Stomach (tissue), 19 donors: Measurements from ENCODE around the gene BBS4. TPM values are rescaled to one million over a fixed set of nuclear protein-coding genes. Genes with fewer than 3 reads are reported as not detected.
"Not testable (repeated sequence)": the region's sequence is repeated elsewhere in the genome, so short reads cannot be mapped to it uniquely, and the experiment has no call there.

Experiments used
- DNase-seq, 2 donors: peaks; one replicate each; pipeline versions ENCODE4 v3.0.0 to v3.0.0-alpha.2; 2013 to 2019
- H3K27ac ChIP-seq, 5 donors: fragments of 200-600 bp in 4 of 5; sonication (generic) in 4 of 5; one replicate each; pipeline ENCODE4 v1.5.1; 2013 to 2019; ENCODE audit warnings: mild to moderate bottlenecking in 1 of 5, moderate library complexity in 1 of 5
- H3K27me3 ChIP-seq, 3 donors: fragments of 200-600 bp; sonication (generic); one replicate each; pipeline ENCODE4 v1.5.1; 2017 to 2019; ENCODE audit warnings: mixed run types in 1 of 3
- H3K36me3 ChIP-seq, 4 donors: fragments of 200-600 bp; sonication (generic); 1 replicate in 3 of 4; 2 replicates in 1 of 4; pipeline ENCODE4 v1.5.1; 2016 to 2019
- H3K4me1 ChIP-seq, 4 donors: fragments of 200-600 bp; sonication (generic); one replicate each; pipeline ENCODE4 v1.5.1; 2016 to 2019
- H3K4me3 ChIP-seq, 4 donors: fragments of 200-600 bp; sonication (generic) in 3 of 4; one replicate each; pipeline ENCODE4 v1.5.1; 2016 to 2019; ENCODE audit warnings: mild to moderate bottlenecking in 1 of 4
- H3K9me3 ChIP-seq, 4 donors: fragments of 200-600 bp; sonication (generic); one replicate each; pipeline ENCODE4 v1.5.1; 2016 to 2019
- EP300 ChIP-seq: sonication (generic); formaldehyde crosslinking; IDR thresholded peaks from one replicate; pipeline ENCODE4 v1.6.1; 2017; ENCODE audit warnings: antibody characterized with exemption
- POLR2AphosphoS5 ChIP-seq, 3 donors: sonication (generic); formaldehyde crosslinking; IDR thresholded peaks; one replicate each; pipeline ENCODE4 v1.6.1; 2016; ENCODE audit warnings: antibody characterized with exemption in 3 of 3
- WGBS, 5 donors: extraction: QIAGEN DNeasy Blood & Tissue Kit in 3 of 5; methylation state at CpG; one replicate each; pipeline versions ENCODE4 v1.1.5 to v1.1.7; 2013 to 2018; 5-methylcytosine and 5-hydroxymethylcytosine counted together
- intact Hi-C: fragments of 100-400 bp; cut with DNase I; formaldehyde crosslinking; loops from one replicate; pipeline ENCODE4 v1.15.1; 2023; ENCODE audit warnings: low total_unique reads
- long read RNA-seq, 10 donors: transcript quantifications; one replicate each; lab custom pipeline, GENCODE V29; 2026
- polyA plus RNA-seq, 3 donors: library from polyadenylated mRNA; stranded (reverse); fragments of 200-250 nt; gene quantifications; one replicate each; pipeline ENCODE4 v1.2.3, GENCODE V29; 2013
- total RNA-seq, 5 donors: library from RNA; depleted of rRNA; stranded (reverse); fragments of >200 nt; gene quantifications; one replicate each; pipeline versions ENCODE4 v1.1.0 to v1.2.3, GENCODE V29; 2014 to 2016
- donor health status: healthy with polysubstance abuse.
- donor health status: Bipolar disorder and iron deficiency.
- donor health status: healthy.

BBS4 gene, protein sequence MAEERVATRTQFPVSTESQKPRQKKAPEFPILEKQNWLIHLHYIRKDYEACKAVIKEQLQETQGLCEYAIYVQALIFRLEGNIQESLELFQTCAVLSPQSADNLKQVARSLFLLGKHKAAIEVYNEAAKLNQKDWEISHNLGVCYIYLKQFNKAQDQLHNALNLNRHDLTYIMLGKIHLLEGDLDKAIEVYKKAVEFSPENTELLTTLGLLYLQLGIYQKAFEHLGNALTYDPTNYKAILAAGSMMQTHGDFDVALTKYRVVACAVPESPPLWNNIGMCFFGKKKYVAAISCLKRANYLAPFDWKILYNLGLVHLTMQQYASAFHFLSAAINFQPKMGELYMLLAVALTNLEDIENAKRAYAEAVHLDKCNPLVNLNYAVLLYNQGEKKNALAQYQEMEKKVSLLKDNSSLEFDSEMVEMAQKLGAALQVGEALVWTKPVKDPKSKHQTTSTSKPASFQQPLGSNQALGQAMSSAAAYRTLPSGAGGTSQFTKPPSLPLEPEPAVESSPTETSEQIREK
- 10 to 100 TPM in 4 of 5 donors, 1 to 10 TPM in 1; 4.3 to 53.1 (median 46.7) TPM for total RNA-seq
- polyA plus RNA-seq, result 10 to 100 TPM in 2 of 3 donors, 1 to 10 TPM in 1; 7.3 to 14.4 (median 10.8) TPM
- long read RNA-seq, donor 1, result 0 reads
- long read RNA-seq, donor 2, partial matches to known transcripts, result 5 of 6 reads
- long read RNA-seq, donor 2, other reads (novel, unspliced or antisense), result 0 of 6 reads
- long read RNA-seq, donor 3, result 0 reads
- long read RNA-seq, donor 4, result 0 reads
- long read RNA-seq, donor 5, partial matches to known transcripts, result 5 of 7 reads
- long read RNA-seq, donor 5, other reads (novel, unspliced or antisense), result 0 of 7 reads
- long read RNA-seq, donor 6, partial matches to known transcripts, result 25 of 28 reads
- long read RNA-seq, donor 6, other reads (novel, unspliced or antisense), result 0 of 28 reads
- long read RNA-seq, donor 7, partial matches to known transcripts, result 5 of 18 reads
- long read RNA-seq, donor 7, other reads (novel, unspliced or antisense), result 11 of 18 reads
- long read RNA-seq, donor 8, partial matches to known transcripts, result 0 of 2 reads
- long read RNA-seq, donor 8, other reads (novel, unspliced or antisense), result 0 of 2 reads
- long read RNA-seq, donor 9, result 0 reads
- long read RNA-seq, donor 10, partial matches to known transcripts, result 0 of 2 reads
- long read RNA-seq, donor 10, other reads (novel, unspliced or antisense), result 0 of 2 reads

DNA sequence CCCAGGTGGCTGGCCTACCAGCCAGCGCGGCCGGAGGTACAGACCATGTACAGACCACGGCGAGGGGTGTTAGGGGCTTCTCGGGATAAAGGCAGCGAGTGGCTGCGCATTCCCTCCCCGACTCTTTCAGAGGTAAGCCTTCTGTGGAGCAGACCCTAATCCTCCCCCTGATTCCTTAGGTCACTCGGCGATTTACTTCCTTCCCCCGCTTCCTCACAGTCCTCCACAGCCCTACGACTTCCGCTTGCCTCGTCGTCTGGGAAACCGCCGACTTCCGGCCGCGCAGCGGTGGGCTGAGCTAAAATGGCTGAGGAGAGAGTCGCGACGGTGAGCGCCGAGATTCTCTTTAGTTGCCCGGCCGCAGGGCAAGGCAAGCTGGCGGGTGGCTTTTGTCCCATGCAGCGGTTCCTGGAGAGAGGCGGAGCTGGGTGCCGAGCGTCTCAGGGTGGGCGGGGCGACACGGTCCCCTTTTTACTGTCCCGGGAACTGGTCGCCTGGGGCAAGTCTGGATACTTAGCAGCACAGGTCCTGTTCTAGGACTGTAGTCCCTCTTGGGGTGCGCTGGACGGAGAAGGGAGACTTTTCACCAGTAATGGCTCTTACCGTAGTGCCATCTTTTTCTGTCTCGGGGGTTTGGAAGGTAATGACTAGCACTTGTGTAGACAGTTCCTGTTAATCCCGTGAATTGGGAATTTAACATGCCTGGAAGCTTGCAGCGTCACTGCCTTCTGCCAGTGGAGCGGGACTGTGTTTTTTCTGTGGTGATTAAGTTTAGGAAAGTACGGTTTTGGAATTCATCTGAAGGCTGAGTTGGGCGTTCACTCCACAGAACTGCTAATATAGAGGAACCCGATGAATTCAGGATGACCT lies at the start of gene BBS4, which contains the start of gene HIGD2B:
Gene BBS4 (plus strand): TSS at position 283 of the 870 bp plus-strand sequence. CDS start 21 bp downstream, at position 304.
Gene HIGD2B (minus strand): TSS at position 258 of the 870 bp plus-strand sequence. CDS start 9,808 bp downstream, outside the sequence.
- peak within 1 kb of the TSS; percentile 55 to 76 (median 73) for H3K4me3 ChIP-seq
- peak within 1 kb of the TSS; percentile 87 to 99 (median 91) for H3K27ac ChIP-seq
- no peaks in the 10 kb centered on the region for H3K36me3 ChIP-seq
- DNase-seq, result peak; percentile 91 to 97
- H3K9me3 ChIP-seq, result no peaks in the 10 kb centered on the region
- no peaks in the 10 kb centered on the region for H3K27me3 ChIP-seq
- TF ChIP-seq EP300 (no peak), POLR2AphosphoS5 (IDR thresholded peaks at IDR 0.05) (peak; percentile 59 to 92 (median 83))
- WGBS, 5 donors, result 0 to 1% (median 0%) methylated on average over 30 to 49 of the region's 49 CpGs
- peaks cover 8 to 22% (median 18%) of the 10 kb centered on the region in 4 donors for H3K4me1 ChIP-seq
- intact Hi-C loops, result no loop called here

DNA sequence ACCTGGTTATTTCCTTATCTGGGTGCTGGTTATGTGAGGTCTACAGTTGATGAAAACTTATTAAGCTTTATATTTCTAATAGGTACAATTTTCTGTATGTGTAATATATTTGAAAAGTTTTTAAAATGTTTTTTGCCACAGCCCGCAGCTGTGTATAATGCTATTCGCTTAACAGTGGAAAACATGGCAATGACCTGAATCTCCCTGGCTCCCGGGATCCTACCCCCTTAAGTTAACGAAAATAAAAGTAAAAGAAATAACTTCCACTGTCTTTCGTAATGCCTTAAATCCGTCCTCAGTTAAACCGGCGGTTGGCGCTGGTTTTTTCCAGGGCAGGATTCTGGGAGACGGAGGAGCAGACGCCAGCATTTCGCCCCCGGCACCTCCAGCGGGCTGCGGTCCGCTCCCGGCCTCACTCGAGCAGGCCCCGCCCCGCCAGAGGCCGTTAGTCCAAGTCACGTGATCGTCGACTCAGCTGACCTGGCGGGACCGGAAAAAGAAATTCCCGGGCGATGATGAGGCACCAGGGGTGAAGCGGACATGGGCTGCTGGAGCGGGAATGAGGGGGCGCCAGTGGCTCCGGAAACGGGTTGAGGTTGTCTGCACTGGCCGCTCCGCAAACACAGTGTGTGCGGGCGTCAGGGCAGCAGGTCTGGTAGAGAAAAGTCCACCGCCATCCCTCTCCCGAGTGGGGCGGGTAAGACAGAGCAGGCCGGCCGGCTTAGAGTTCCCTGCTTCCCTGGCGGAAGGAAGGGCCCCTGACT lies 49.3 kb upstream of the BBS4 start:
- H3K4me1 ChIP-seq, H3K27me3 ChIP-seq, H3K9me3 ChIP-seq, intact Hi-C loops, H3K36me3 ChIP-seq: not testable (repeated sequence)
- DNase-seq, result peak; percentile 80 to 94
- Histone ChIP-seq H3K27ac (peak overlapping the region in 1 of 5 donors; percentile 70), H3K4me3 (peak overlapping the region in 3 of 4 donors; percentile 33 to 42 (median 41))
- 1 to 2% methylated on average over 12 to 18 of the region's 43 CpGs; no CpG with 5 or more reads in 3 of the 5 donors for WGBS, 5 donors
- TF ChIP-seq POLR2AphosphoS5 (IDR thresholded peaks at IDR 0.05), result peak in 2 of 3 donors; percentile 34 to 61

DNA sequence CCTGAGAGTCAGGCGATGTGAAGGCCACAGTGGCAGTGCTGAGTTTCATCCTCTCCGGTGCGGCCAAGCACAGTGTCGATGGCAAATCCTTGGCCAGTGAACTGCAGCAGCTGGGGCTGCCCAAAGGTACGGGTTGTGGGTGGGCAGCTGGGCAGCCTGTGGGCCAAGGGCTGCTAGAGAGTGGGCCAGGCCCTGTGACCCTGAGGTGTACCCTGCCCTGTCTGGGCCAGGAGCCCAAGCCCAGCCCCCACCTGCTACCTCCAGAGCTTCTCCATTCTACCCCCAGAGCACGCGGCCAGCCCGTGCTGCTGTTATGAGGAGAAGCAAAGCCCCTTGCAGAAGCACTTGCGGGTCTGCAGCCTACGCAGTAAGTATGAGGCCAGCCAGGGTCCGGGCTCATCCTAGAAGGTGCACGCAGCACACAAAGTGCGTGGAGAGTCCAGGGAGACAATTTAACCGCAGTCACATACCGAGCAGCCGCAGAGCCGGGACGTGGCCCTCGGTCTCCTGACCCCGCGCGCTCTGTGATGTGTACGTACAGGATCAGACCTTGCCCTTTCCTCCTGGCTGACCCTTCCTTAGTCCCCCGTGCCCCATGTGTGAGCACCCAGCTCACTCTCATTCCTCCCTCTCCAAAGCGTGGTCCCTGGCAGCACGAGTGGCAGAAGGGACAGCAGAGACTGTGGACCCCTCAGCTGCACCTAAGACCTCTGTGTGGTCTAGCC lies 46.1 kb upstream of the BBS4 start:
- H3K9me3 ChIP-seq, H3K4me3 ChIP-seq, H3K4me1 ChIP-seq, H3K27ac ChIP-seq, H3K27me3 ChIP-seq, intact Hi-C loops, H3K36me3 ChIP-seq, DNase-seq: not testable (repeated sequence)
- WGBS, 5 donors, result no CpG with 5 or more reads among the region's 26 CpGs

DNA sequence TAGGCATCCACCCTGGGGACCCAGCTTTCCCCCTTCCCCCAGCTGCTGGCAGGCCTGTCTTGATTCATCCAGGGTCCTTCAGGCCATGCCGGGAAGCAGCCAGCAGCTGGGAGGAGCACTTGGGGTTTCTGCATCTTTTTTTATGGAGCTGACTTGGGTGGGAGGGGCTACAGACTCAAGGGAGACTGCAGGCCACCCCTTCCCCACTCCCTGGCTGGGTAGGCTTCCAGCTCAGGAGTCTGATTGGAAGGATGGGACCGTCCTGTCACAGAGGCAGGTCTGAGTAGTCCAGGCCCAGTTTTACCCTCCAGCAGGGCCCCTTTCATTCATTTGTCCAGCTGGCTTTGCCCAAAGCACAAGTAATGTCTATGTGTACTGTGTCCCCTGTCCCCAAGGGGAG lies 43.7 kb upstream of the BBS4 start:
- H3K9me3 ChIP-seq, intact Hi-C loops, DNase-seq, H3K4me1 ChIP-seq, H3K27me3 ChIP-seq, H3K36me3 ChIP-seq, H3K4me3 ChIP-seq, H3K27ac ChIP-seq: not testable (repeated sequence)
- WGBS, 5 donors, result no CpG with 5 or more reads among the region's 2 CpGs

DNA sequence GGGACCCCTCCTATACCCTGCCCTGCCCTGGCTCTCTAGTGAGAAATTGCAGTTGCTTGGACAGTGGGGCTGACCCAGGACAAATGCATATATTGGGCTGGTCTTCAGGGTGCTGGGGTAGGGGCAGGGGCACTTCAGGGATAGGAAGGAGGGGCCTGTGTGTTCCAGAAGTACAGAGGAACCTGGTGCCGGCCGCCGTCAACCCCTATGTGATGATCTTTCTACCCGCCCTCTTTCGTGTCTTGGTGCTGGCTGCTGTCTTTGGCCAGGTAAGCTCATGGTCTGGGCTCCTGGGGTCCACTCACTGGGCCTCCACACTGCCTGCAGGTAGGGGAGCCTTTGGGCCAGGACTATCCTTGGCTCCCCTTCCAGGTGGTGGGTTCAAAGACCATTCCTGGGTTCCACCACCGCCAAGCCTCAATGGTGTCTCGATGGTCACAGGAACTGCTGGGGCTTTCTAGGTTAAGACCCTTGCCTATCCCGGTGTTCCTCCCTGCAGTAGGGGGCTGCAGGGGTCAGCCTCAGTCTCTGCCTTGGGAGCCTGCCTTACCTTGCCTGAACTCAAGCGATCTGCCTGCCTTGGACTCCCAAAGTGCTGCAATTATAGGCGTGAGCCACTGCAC lies 37.3 kb upstream of the BBS4 start:
- WGBS, 5 donors, result 65 to 83% (median 79%) methylated on average over 3 to 8 of the region's 10 CpGs

GRCh38 chr15:72654397-72654796 lies 31.6 kb upstream of the BBS4 start, which contains the start of gene GOLGA6B:
TSS of gene GOLGA6B (plus strand) at chr15:72654697. CDS start at chr15:72654738, 41 bp downstream.
- H3K27ac ChIP-seq, H3K36me3 ChIP-seq, intact Hi-C loops, H3K4me3 ChIP-seq, H3K4me1 ChIP-seq, H3K27me3 ChIP-seq, DNase-seq, H3K9me3 ChIP-seq: not testable (repeated sequence)
- no CpG with 5 or more reads among the region's 7 CpGs for WGBS, 5 donors

More for the DNA sequence above, 37.3 kb upstream of the BBS4 start:
- H3K9me3 ChIP-seq, intact Hi-C loops, H3K27ac ChIP-seq, H3K4me1 ChIP-seq, H3K27me3 ChIP-seq, DNase-seq, H3K36me3 ChIP-seq, H3K4me3 ChIP-seq: not testable (repeated sequence)

GRCh38 chr15:72656014-72656413 lies 30.0 kb upstream of the BBS4 start:
- H3K4me3 ChIP-seq, H3K27me3 ChIP-seq, H3K36me3 ChIP-seq, H3K4me1 ChIP-seq, H3K9me3 ChIP-seq, DNase-seq, intact Hi-C loops, H3K27ac ChIP-seq: not testable (repeated sequence)
- no CpG with 5 or more reads among the region's 3 CpGs for WGBS, 5 donors

GRCh38 chr15:72661081-72661480 lies 24.9 kb upstream of the BBS4 start:
- H3K4me3 ChIP-seq, H3K9me3 ChIP-seq, H3K4me1 ChIP-seq, intact Hi-C loops, DNase-seq, H3K36me3 ChIP-seq, H3K27me3 ChIP-seq, H3K27ac ChIP-seq: not testable (repeated sequence)
- WGBS, 5 donors, result 71 to 82% (median 80%) methylated on average over 8 to 10 of the region's 10 CpGs

GRCh38 chr15:72663931-72664330 lies 22.1 kb upstream of the BBS4 start:
- H3K4me3 ChIP-seq, H3K4me1 ChIP-seq, H3K36me3 ChIP-seq, H3K27me3 ChIP-seq, DNase-seq, H3K27ac ChIP-seq, intact Hi-C loops, H3K9me3 ChIP-seq: not testable (repeated sequence)
- WGBS, 5 donors, result 75% methylated on average over 2 of the region's 8 CpGs; no CpG with 5 or more reads in 4 of the 5 donors
